Right ventricle myocardium superior (tissue), 1 donor: ENCODE results near the gene TOX2. TPM values are rescaled to one million over a fixed set of nuclear protein-coding genes. Genes with fewer than 3 reads are reported as not detected.

Experiments
- ATAC-seq: fragments of 200-7000 bp; cut with Tn5 transposase; one replicate; pipeline ENCODE4 v1.9.1; 2020; ENCODE audit warnings: mild to moderate bottlenecking; ENCODE audit not compliant: poor library complexity
- DNase-seq: peaks from one replicate; pipeline ENCODE4 v3.0.0-alpha.2; 2020
- intact Hi-C: fragments of 100-400 bp; cut with DNase I; formaldehyde crosslinking; loops from one replicate; pipeline ENCODE4 v1.11.2; 2022
- total RNA-seq: library from RNA; stranded (reverse); fragmentation: NEBNext Ultra II Directional; extraction: Animal tissue kit (Norgen Biotek cat#: 25700); gene quantifications from one replicate; pipeline ENCODE4 v1.2.1, GENCODE V29; 2021
- donor health status: DM: no; HTN: yes; CAD: no; lungs with severe emphysema.

The TOX2 gene
- total RNA-seq, 1 donor from 2014 or later: 0.46 TPM

- intact Hi-C loops: no loop called here
- DNase-seq: no peak
These were observed 1.2 kb upstream of the TOX2 start for GRCh38 chr20:43913291-43914025.

GRCh38 chr20:43915211-43916072 is 790 bp downstream of the TOX2 start:
- ATAC-seq (peak; percentile 34), DNase-seq (no peak)
- intact Hi-C loops: no loop called here

More at GRCh38 chr20:43913291-43914025, 1.2 kb upstream of the TOX2 start:
- ATAC-seq: no peak

GRCh38 chr20:43916073-43916880 is 1.6 kb downstream of the TOX2 start:
- intact Hi-C loops: no loop called here
- DNase-seq (no peak), ATAC-seq (peak; percentile 46)

GRCh38 chr20:43916881-43917371 is 2.3 kb downstream of the TOX2 start:
- no peak for ATAC-seq
- no peak for DNase-seq
- intact Hi-C loops: no loop called here

- DNase-seq: no peak
- ATAC-seq: no peak
- intact Hi-C loops: no loop called here
These were observed 2.7 kb downstream of the TOX2 start for GRCh38 chr20:43917380-43917779.

GRCh38 chr20:43919686-43920403 is 5.2 kb downstream of the TOX2 start:
- DNase-seq (no peak), ATAC-seq (no peak)
- intact Hi-C loops: no loop called here

GRCh38 chr20:43920797-43921196 is 6.1 kb downstream of the TOX2 start:
- DNase-seq (no peak), ATAC-seq (no peak)
- intact Hi-C loops: no loop called here

GRCh38 chr20:43921227-43921780 is 6.7 kb downstream of the TOX2 start:
- intact Hi-C loops: no loop called here
- DNase-seq (no peak), ATAC-seq (no peak)

GRCh38 chr20:43922614-43923013 is 8.0 kb downstream of the TOX2 start:
- intact Hi-C loops: no loop called here
- DNase-seq: no peak
- no peak for ATAC-seq

GRCh38 chr20:43923322-43923721 is 8.7 kb downstream of the TOX2 start:
- ATAC-seq (no peak), DNase-seq (no peak)
- intact Hi-C loops: no loop called here

- intact Hi-C loops: no loop called here
- no peak for ATAC-seq
- no peak for DNase-seq
These were observed 9.3 kb downstream of the TOX2 start for GRCh38 chr20:43923917-43924316.

- DNase-seq: no peak
- intact Hi-C loops: no loop called here
- ATAC-seq: no peak
These were observed 10.6 kb downstream of the TOX2 start for GRCh38 chr20:43925215-43925614.

- DNase-seq: peak; percentile 56
- ATAC-seq: no peak
- intact Hi-C loops: no loop called here
These were observed 11.1 kb downstream of the TOX2 start for GRCh38 chr20:43925801-43926200.

GRCh38 chr20:43926287-43927050 is 11.8 kb downstream of the TOX2 start:
- DNase-seq (no peak), ATAC-seq (no peak)
- intact Hi-C loops: no loop called here

GRCh38 chr20:43931976-43932375 is 17.3 kb downstream of the TOX2 start:
- intact Hi-C loops: no loop called here
- no peak for ATAC-seq
- DNase-seq: no peak

GRCh38 chr20:43934833-43935232 is 20.2 kb downstream of the TOX2 start:
- DNase-seq: no peak
- intact Hi-C loops: no loop called here
- no peak for ATAC-seq

- intact Hi-C loops: no loop called here
- DNase-seq (no peak), ATAC-seq (no peak)
These were observed 21.6 kb downstream of the TOX2 start for GRCh38 chr20:43936104-43936770.
